Urinary bladder (tissue), 4 donors: ENCODE data around the gene CDY1. TPM values are rescaled to one million over a fixed set of nuclear protein-coding genes. Genes with fewer than 3 reads are reported as not detected.
"Not testable (repeated sequence)": the region's sequence is repeated elsewhere in the genome, so short reads cannot be mapped to it uniquely, and the experiment has no call there.

ENCODE experiments used
- DNase-seq: peaks from one replicate; pipeline ENCODE4 v3.0.0-alpha.2; 2015; ENCODE audit errors: extremely low spot score
- H3K27ac ChIP-seq: one replicate; pipeline ENCODE4 v1.5.1; 2013; ENCODE audit warnings: low read depth, mild to moderate bottlenecking, moderate library complexity
- H3K36me3 ChIP-seq: one replicate; pipeline ENCODE4 v1.6.1; 2013; ENCODE audit warnings: mild to moderate bottlenecking, moderate library complexity; ENCODE audit not compliant: insufficient read depth
- H3K4me1 ChIP-seq: one replicate; pipeline ENCODE4 v1.6.1; 2013; ENCODE audit warnings: mild to moderate bottlenecking, moderate library complexity; ENCODE audit not compliant: insufficient read depth
- H3K4me3 ChIP-seq: one replicate; pipeline ENCODE4 v1.5.1; 2013; ENCODE audit warnings: low read depth, low read length
- WGBS: extraction: QIAGEN DNeasy Blood & Tissue Kit; methylation state at CpG from one replicate; pipeline ENCODE4 v1.1.7; 2013; 5-methylcytosine and 5-hydroxymethylcytosine counted together
- polyA plus RNA-seq: library from polyadenylated mRNA; stranded (reverse); fragments of 200-250 nt; gene quantifications from one replicate; pipeline ENCODE4 v1.2.3, GENCODE V29; 2013
- total RNA-seq: library from RNA; depleted of rRNA; stranded (reverse); fragments of >200 nt; gene quantifications from one replicate; pipeline ENCODE4 v1.2.3, GENCODE V29; 2014
- donor health status: healthy with polysubstance abuse.
- donor health status: healthy.

Gene CDY1, protein sequence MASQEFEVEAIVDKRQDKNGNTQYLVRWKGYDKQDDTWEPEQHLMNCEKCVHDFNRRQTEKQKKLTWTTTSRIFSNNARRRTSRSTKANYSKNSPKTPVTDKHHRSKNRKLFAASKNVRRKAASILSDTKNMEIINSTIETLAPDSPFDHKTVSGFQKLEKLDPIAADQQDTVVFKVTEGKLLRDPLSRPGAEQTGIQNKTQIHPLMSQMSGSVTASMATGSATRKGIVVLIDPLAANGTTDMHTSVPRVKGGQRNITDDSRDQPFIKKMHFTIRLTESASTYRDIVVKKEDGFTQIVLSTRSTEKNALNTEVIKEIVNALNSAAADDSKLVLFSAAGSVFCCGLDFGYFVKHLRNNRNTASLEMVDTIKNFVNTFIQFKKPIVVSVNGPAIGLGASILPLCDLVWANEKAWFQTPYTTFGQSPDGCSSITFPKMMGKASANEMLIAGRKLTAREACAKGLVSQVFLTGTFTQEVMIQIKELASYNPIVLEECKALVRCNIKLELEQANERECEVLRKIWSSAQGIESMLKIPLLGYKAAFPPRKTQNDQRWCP
- total RNA-seq (not detected), polyA plus RNA-seq (not detected)

DNA sequence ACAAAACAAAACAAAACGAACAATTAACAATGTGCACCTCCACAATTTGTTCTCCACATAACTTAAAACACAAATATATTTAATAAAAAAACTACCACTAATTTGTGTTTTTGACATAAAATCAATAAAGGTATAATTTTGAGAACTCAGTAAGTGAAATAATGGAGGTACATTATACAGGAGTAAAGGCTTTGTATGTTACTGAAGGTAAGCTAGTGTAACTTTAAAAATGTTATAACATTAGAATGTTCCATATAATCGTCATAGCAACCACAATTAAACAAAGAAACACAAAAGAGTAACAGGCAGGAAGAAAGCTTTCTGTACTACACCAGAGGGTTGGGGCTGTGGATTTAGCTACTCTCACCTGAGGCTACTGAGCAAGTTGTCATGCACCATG, at the start of gene CDY1:
Gene CDY1, plus strand, starts transcription at position 301 of the 400 bp plus-strand sequence. CDS start 326 bp downstream, outside the sequence.
- no CpG with 5 or more reads among the region's 2 CpGs for WGBS
- H3K27ac ChIP-seq, DNase-seq, H3K4me3 ChIP-seq, H3K36me3 ChIP-seq, H3K4me1 ChIP-seq: not testable (repeated sequence)

GRCh38 chrY:25593336-25593735, 28.6 kb upstream of the CDY1 start:
- H3K4me3 ChIP-seq, H3K4me1 ChIP-seq, DNase-seq, H3K36me3 ChIP-seq, H3K27ac ChIP-seq: not testable (repeated sequence)
- WGBS, result no CpG with 5 or more reads among the region's 2 CpGs

DNA sequence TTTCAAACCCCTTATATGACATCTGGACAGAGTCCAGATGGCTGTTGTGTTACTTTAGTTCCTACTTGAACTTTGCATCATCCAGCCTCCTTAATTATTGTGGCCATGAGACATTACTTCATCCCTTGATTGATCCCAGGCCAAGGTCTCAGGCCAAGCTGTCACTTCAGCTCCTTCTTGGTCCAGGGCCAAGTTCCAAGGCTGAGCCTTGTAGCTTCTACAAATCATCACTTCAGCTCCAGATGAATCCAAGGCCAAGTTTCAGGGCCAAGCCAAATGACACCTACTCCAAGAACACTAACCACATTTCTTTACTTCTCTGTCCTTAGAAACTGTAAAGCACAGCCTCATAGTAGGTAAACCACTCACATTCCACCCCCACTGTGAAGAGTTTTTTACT, 1.7 kb upstream of the CDY1 start:
- H3K4me3 ChIP-seq, DNase-seq, H3K36me3 ChIP-seq, H3K4me1 ChIP-seq, H3K27ac ChIP-seq: not testable (repeated sequence)

DNA sequence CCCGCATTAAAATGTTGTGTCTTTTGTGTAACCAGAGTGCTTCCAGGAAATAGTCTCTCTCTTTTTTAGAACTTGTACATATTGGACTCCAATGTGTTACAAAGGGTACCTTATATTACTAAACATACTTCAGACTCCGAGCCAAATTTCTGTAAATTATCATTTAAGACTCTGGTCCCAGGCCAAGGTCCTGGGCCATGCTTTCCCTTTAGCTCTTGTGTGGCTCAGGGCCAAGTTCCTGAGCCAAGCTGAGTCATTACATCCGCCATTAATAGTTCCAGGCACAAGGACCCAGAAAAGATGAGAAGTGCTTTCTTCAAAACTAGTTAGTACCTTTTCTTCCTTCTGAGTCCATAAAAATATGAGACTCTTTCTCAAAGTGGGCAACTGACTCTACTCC, 4.6 kb downstream of the CDY1 start:
- not testable (repeated sequence) for H3K27ac ChIP-seq, DNase-seq, H3K4me3 ChIP-seq, H3K4me1 ChIP-seq, H3K36me3 ChIP-seq
- no CpG with 5 or more reads among the region's 3 CpGs for WGBS

GRCh38 chrY:25630383-25631112, 8.6 kb downstream of the CDY1 start:
- WGBS, result no CpG with 5 or more reads among the region's 4 CpGs
- H3K4me3 ChIP-seq, H3K36me3 ChIP-seq, H3K4me1 ChIP-seq, DNase-seq, H3K27ac ChIP-seq: not testable (repeated sequence)

GRCh38 chrY:25639852-25640251, 17.9 kb downstream of the CDY1 start:
- not testable (repeated sequence) for H3K27ac ChIP-seq, DNase-seq, H3K4me1 ChIP-seq, H3K36me3 ChIP-seq, H3K4me3 ChIP-seq
- no CpG with 5 or more reads among the region's 3 CpGs for WGBS

- not testable (repeated sequence) for H3K4me3 ChIP-seq, H3K4me1 ChIP-seq, H3K27ac ChIP-seq, DNase-seq, H3K36me3 ChIP-seq
- no CpG with 5 or more reads among the region's 9 CpGs for WGBS
Observed at GRCh38 chrY:25643024-25643915, 21.4 kb downstream of the CDY1 start.
